CD4-positive, alpha-beta memory T cell (primary cell): Measurements from ENCODE around the gene RANGRF. TPM values are rescaled to one million over a fixed set of nuclear protein-coding genes. Genes with fewer than 3 reads are reported as not detected.

Experiments used
- CTCF ChIA-PET: fragments of 350-600 bp; sonication (Branson Sonifier 250); formaldehyde crosslinking; loops from one replicate; lab custom pipeline; 2021; ENCODE audit warnings: inconsistent platforms; ENCODE audit not compliant: partially characterized antibody; lab: Charles Lee
- POLR2A ChIA-PET: fragments of 350-600 bp; sonication (Branson Sonifier 250); formaldehyde crosslinking; loops from one replicate; lab custom pipeline; 2021; ENCODE audit not compliant: partially characterized antibody; lab: Charles Lee
- DNase-seq, 5 donors: peaks; one replicate each; pipeline versions ENCODE4 v3.0.0 to v3.0.0-alpha.2; 2020 to 2022; ENCODE audit warnings: mixed read lengths in 1 of 5
- H3K27ac ChIP-seq: one replicate; pipeline ENCODE4 v1.7.0; 2013; ENCODE audit warnings: low read depth, low read length
- H3K27me3 ChIP-seq: 2 replicates; pipeline ENCODE4 v1.7.0; 2013; ENCODE audit warnings: mild to moderate bottlenecking, low read length, moderate library complexity; ENCODE audit not compliant: insufficient read depth
- H3K36me3 ChIP-seq: 2 replicates; pipeline ENCODE4 v1.7.0; 2013; ENCODE audit warnings: mild to moderate bottlenecking, low read length, moderate library complexity; ENCODE audit not compliant: insufficient read depth
- H3K4me1 ChIP-seq: 2 replicates; pipeline ENCODE4 v1.7.0; 2013; ENCODE audit warnings: mild to moderate bottlenecking, low read length, moderate library complexity; ENCODE audit not compliant: insufficient read depth
- H3K4me3 ChIP-seq, 2 donors: one replicate each; pipeline ENCODE4 v1.7.0; 2013; ENCODE audit warnings: low read length in 2 of 2, mild to moderate bottlenecking in 1 of 2
- H3K9me3 ChIP-seq, 2 donors: one replicate each; pipeline ENCODE4 v1.7.0; 2013; ENCODE audit warnings: low read length in 2 of 2, control low read depth in 1 of 2; ENCODE audit not compliant: control insufficient read depth in 1 of 2
- H3K27ac Mint-ChIP-seq, 7 donors: one replicate each; pipeline ENCODE4 v1.8.0; 2020 to 2021; ENCODE audit warnings: mixed read lengths in 7 of 7, mild to moderate bottlenecking in 6 of 7, inconsistent platforms in 3 of 7, moderate library complexity in 3 of 7
- H3K27me3 Mint-ChIP-seq, 2 donors: one replicate each; pipeline ENCODE4 v1.8.0; 2020 to 2021; ENCODE audit warnings: mixed read lengths in 2 of 2
- H3K36me3 Mint-ChIP-seq, 2 donors: one replicate each; pipeline ENCODE4 v1.8.0; 2020 to 2021; ENCODE audit warnings: mixed read lengths in 2 of 2, inconsistent platforms in 1 of 2, mild to moderate bottlenecking in 1 of 2
- H3K4me1 Mint-ChIP-seq, 4 donors: one replicate each; pipeline ENCODE4 v1.8.0; 2020 to 2021; ENCODE audit warnings: mixed read lengths in 4 of 4, mild to moderate bottlenecking in 1 of 4
- H3K4me3 Mint-ChIP-seq, 8 donors: one replicate each; pipeline ENCODE4 v1.8.0; 2020 to 2021; ENCODE audit warnings: mixed read lengths in 8 of 8, mild to moderate bottlenecking in 7 of 8, moderate library complexity in 6 of 8, inconsistent platforms in 3 of 8
- H3K9me3 Mint-ChIP-seq, 8 donors: one replicate each; pipeline ENCODE4 v1.8.0; 2020 to 2021; ENCODE audit warnings: mixed read lengths in 8 of 8, mild to moderate bottlenecking in 5 of 8, inconsistent platforms in 3 of 8, moderate library complexity in 1 of 8
- intact Hi-C: fragments of 100-400 bp; cut with micrococcal nuclease; formaldehyde crosslinking; loops from one replicate; pipeline ENCODE4 v1.15.1; 2023
- polyA plus RNA-seq, 2 donors: library from polyadenylated mRNA; unstranded; fragments of 300-500 nt; fragmentation: Illumina TruSeq; gene quantifications; one replicate each; pipeline ENCODE4 v1.2.3, GENCODE V29; 2021
- total RNA-seq, 2 experiments: library from RNA; stranded (reverse); gene quantifications; one replicate each; pipeline ENCODE4 v1.2.3, GENCODE V29; 2021

The RANGRF gene
- total and polyA plus RNA-seq, 4 experiments from 2014 or later, result 39.7 to 96.2 (median 60.1) TPM

GRCh38 chr17:8322061-8322460 lies 33.6 kb downstream of the RANGRF start:
- H3K36me3 Mint-ChIP-seq, result no peaks in the 10 kb centered on the region
- intact Hi-C loops, result no loop called here
- POLR2A ChIA-PET, result no interaction called here
- no peak overlapping the region for H3K4me3 Mint-ChIP-seq
- Histone ChIP-seq H3K27ac (no peak overlapping the region), H3K4me1 (peaks cover 11% of the 10 kb centered on the region), H3K36me3 (no peaks in the 10 kb centered on the region), H3K4me3 (no peak overlapping the region), H3K9me3 (no peaks in the 10 kb centered on the region), H3K27me3 (peaks cover 10% of the 10 kb centered on the region)
- H3K27ac Mint-ChIP-seq, result no peak overlapping the region
- CTCF ChIA-PET, result no interaction called here
- no peak for DNase-seq
- H3K4me1 Mint-ChIP-seq, result peaks cover 9 to 14% (median 11%) of the 10 kb centered on the region in 4 donors
- H3K27me3 Mint-ChIP-seq, result peaks cover 21 to 26% of the 10 kb centered on the region in 2 donors
- no peaks in the 10 kb centered on the region for H3K9me3 Mint-ChIP-seq

GRCh38 chr17:8324132-8324531 lies 35.7 kb downstream of the RANGRF start:
- peaks cover 16% of the 10 kb centered on the region for H3K27me3 ChIP-seq
- H3K4me3 ChIP-seq, result no peak overlapping the region
- Mint-ChIP-seq H3K27me3 (peaks cover 27 to 33% of the 10 kb centered on the region in 2 donors), H3K9me3 (no peaks in the 10 kb centered on the region), H3K4me1 (peaks cover 9 to 19% (median 15%) of the 10 kb centered on the region in 4 donors), H3K4me3 (no peak overlapping the region), H3K36me3 (no peaks in the 10 kb centered on the region), H3K27ac (no peak overlapping the region)
- intact Hi-C loops, result no loop called here
- no peak overlapping the region for H3K27ac ChIP-seq
- DNase-seq, result no peak
- H3K36me3 ChIP-seq, result no peaks in the 10 kb centered on the region
- H3K4me1 ChIP-seq, result peaks cover 15% of the 10 kb centered on the region
- POLR2A ChIA-PET, result no interaction called here
- H3K9me3 ChIP-seq, result no peaks in the 10 kb centered on the region
- CTCF ChIA-PET, result no interaction called here

- ChIA-PET POLR2A (interaction anchor here (0.6 kb wide), 1 partner anchor 77 kb away, joined by 3 read pairs; the partner anchor contains the start of gene CTC1), CTCF (no interaction called here)
- H3K27me3 Mint-ChIP-seq, result peaks cover 27 to 33% of the 10 kb centered on the region in 2 donors
- Histone ChIP-seq H3K27me3 (peaks cover 16% of the 10 kb centered on the region), H3K36me3 (no peaks in the 10 kb centered on the region), H3K9me3 (no peaks in the 10 kb centered on the region), H3K4me3 (no peak overlapping the region), H3K27ac (no peak overlapping the region), H3K4me1 (peaks cover 15% of the 10 kb centered on the region)
- no peaks in the 10 kb centered on the region for H3K36me3 Mint-ChIP-seq
- intact Hi-C loops, result no loop called here
- no peak overlapping the region for H3K27ac Mint-ChIP-seq
- H3K4me3 Mint-ChIP-seq, result peak overlapping the region in 1 of 8 donors; percentile 30
- DNase-seq, result no peak
- no peaks in the 10 kb centered on the region for H3K9me3 Mint-ChIP-seq
- H3K4me1 Mint-ChIP-seq, result peaks cover 9 to 19% (median 15%) of the 10 kb centered on the region in 4 donors
These were observed 36.5 kb downstream of the RANGRF start for GRCh38 chr17:8324923-8325322.

GRCh38 chr17:8326511-8327302 lies 38.2 kb downstream of the RANGRF start:
- H3K36me3 ChIP-seq, result no peaks in the 10 kb centered on the region
- H3K36me3 Mint-ChIP-seq, result no peaks in the 10 kb centered on the region
- peak overlapping the region in 1 of 7 donors; percentile 13 for H3K27ac Mint-ChIP-seq
- H3K4me1 Mint-ChIP-seq, result peaks cover 9 to 19% (median 15%) of the 10 kb centered on the region in 4 donors
- H3K4me3 ChIP-seq, result peak overlapping the region in 1 of 2 donors; percentile 21
- ChIA-PET CTCF (interaction anchor here (1.0 kb wide), 1 partner anchor 8 kb away, joined by 3 read pairs; no protein-coding TSS in a partner anchor), POLR2A (interaction anchor here (1.0 kb wide), 1 partner anchor 154 kb away, joined by 6 read pairs; no protein-coding TSS in a partner anchor)
- intact Hi-C loops, result no loop called here
- H3K9me3 ChIP-seq, result no peaks in the 10 kb centered on the region
- no peak overlapping the region for H3K27ac ChIP-seq
- peaks cover 15% of the 10 kb centered on the region for H3K4me1 ChIP-seq
- peak in 4 of 5 donors; percentile 5 to 43 (median 14) for DNase-seq
- H3K27me3 Mint-ChIP-seq, result peaks cover 29 to 30% of the 10 kb centered on the region in 2 donors
- H3K27me3 ChIP-seq, result peaks cover 16% of the 10 kb centered on the region
- no peaks in the 10 kb centered on the region for H3K9me3 Mint-ChIP-seq
- H3K4me3 Mint-ChIP-seq, result peak overlapping the region; percentile 53 to 76 (median 69)

GRCh38 chr17:8327303-8327649 lies 38.8 kb downstream of the RANGRF start:
- DNase-seq, result no peak
- POLR2A ChIA-PET, result no interaction called here
- Mint-ChIP-seq H3K4me1 (peaks cover 9 to 19% (median 15%) of the 10 kb centered on the region in 4 donors), H3K9me3 (no peaks in the 10 kb centered on the region), H3K4me3 (peak overlapping the region in 5 of 8 donors; percentile 40 to 60 (median 57)), H3K27me3 (peaks cover 29 to 30% of the 10 kb centered on the region in 2 donors), H3K27ac (no peak overlapping the region), H3K36me3 (no peaks in the 10 kb centered on the region)
- H3K27ac ChIP-seq, result no peak overlapping the region
- H3K27me3 ChIP-seq, result peaks cover 16% of the 10 kb centered on the region
- CTCF ChIA-PET, result no interaction called here
- peaks cover 15% of the 10 kb centered on the region for H3K4me1 ChIP-seq
- no peaks in the 10 kb centered on the region for H3K9me3 ChIP-seq
- no peaks in the 10 kb centered on the region for H3K36me3 ChIP-seq
- intact Hi-C loops, result no loop called here
- H3K4me3 ChIP-seq, result no peak overlapping the region

GRCh38 chr17:8332128-8332527 lies 43.7 kb downstream of the RANGRF start:
- Histone ChIP-seq H3K27ac (no peak overlapping the region), H3K4me1 (peaks cover 3% of the 10 kb centered on the region), H3K36me3 (no peaks in the 10 kb centered on the region), H3K4me3 (no peak overlapping the region), H3K9me3 (no peaks in the 10 kb centered on the region), H3K27me3 (peaks cover 5% of the 10 kb centered on the region)
- H3K9me3 Mint-ChIP-seq, result no peaks in the 10 kb centered on the region
- DNase-seq, result no peak
- ChIA-PET CTCF (no interaction called here), POLR2A (no interaction called here)
- H3K36me3 Mint-ChIP-seq, result no peaks in the 10 kb centered on the region
- no peak overlapping the region for H3K4me3 Mint-ChIP-seq
- peaks cover 0 to 5% (median 3%) of the 10 kb centered on the region in 4 donors for H3K4me1 Mint-ChIP-seq
- intact Hi-C loops, result no loop called here
- H3K27me3 Mint-ChIP-seq, result peaks cover 10% of the 10 kb centered on the region in 2 donors
- no peak overlapping the region for H3K27ac Mint-ChIP-seq

- POLR2A ChIA-PET, result no interaction called here
These were observed 44.2 kb downstream of the RANGRF start for GRCh38 chr17:8332688-8333087.

More at GRCh38 chr17:8332688-8333087, 44.2 kb downstream of the RANGRF start:
- H3K4me3 ChIP-seq, result no peak overlapping the region
- intact Hi-C loops, result no loop called here
- no peaks in the 10 kb centered on the region for H3K27me3 ChIP-seq
- Mint-ChIP-seq H3K9me3 (no peaks in the 10 kb centered on the region), H3K4me1 (peaks cover 0 to 1% (median under 1%) of the 10 kb centered on the region in 4 donors), H3K27me3 (peaks cover 6 to 10% of the 10 kb centered on the region in 2 donors), H3K27ac (no peak overlapping the region), H3K4me3 (no peak overlapping the region), H3K36me3 (no peaks in the 10 kb centered on the region)
- no peaks in the 10 kb centered on the region for H3K36me3 ChIP-seq
- H3K4me1 ChIP-seq, result no peaks in the 10 kb centered on the region
- no peaks in the 10 kb centered on the region for H3K9me3 ChIP-seq
- no peak overlapping the region for H3K27ac ChIP-seq
- CTCF ChIA-PET, result no interaction called here
- DNase-seq, result no peak
